Measurements from ENCODE around the gene ARAP1.

ARAP1 gene

DNA sequence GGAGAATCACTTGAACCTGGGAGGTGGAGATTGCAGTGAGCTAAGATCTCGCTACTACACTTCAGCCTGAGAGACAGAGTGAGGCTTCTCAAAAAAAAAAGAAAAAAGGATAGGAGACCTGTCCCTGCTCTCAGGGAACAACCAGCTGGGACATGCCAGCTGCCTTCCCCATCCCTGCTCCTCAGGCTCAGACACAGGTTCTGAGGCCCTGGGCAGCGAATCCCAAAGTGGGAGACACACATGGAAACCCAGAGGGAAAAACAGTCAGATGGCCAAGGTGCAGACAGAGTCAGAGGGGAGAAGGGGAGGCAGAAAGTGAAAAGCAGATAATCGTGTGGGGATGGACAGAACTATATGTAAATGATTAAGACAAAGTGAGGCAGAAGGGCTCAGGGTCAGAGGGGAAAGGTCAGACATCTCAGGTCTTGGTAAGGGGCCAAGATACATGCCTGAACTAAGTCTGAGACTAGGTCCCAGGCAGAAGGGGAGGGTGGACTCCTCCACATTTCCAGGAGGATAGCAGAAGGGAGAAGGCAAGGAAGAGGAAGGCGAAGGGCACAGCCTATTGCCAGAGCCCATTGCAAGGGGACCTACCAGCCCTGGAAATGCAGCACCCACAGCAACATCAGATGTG lies 27.4 kb upstream of the ARAP1 start:
- DNase-seq: no peak

DNA sequence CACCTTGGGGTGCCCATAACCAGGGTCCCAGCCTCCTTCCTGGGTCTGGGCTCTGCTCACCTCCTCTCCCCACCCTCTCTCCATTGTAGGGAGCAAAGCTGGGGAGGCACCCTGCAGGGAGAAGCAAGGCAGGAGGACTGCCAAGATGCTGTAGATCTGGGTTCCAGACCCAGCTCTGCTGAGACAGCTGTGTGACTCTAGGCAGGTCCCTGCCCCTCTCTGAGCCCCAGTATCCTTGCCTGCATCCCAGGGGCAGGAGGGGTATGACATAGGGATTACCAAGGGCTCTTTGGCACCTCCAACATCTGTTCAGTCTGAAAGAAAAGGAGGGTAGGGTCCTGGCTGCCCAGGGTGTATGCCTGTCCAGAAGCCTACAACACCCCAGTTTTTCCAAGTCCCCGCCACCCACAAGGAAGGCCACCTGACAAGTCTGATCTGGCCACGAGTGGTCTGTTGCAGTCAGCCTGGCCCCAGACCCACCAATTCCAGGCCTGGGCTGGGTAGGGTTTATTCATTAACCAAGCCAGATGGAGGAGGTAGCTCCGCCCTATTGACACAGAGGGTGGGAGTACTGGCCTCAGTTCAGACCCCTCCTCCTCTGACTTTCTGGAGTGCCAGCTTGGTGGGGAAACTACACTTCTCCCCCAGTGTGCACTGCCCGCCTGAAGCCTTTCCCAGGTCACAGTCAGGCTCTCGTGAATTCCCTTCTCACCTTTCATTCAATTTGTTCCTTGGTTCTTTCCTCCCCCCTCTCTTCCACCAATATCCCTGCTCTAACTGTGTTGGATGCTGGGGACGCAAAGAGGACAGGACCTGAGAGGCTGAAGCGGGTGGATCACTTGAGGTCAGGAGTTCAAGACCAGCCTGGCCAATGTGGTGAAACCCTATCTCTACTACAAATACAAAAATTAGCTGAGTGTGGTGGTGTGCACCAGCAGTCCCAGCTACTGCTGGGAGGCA lies 26.6 kb upstream of the ARAP1 start:
- no peak for DNase-seq

DNA sequence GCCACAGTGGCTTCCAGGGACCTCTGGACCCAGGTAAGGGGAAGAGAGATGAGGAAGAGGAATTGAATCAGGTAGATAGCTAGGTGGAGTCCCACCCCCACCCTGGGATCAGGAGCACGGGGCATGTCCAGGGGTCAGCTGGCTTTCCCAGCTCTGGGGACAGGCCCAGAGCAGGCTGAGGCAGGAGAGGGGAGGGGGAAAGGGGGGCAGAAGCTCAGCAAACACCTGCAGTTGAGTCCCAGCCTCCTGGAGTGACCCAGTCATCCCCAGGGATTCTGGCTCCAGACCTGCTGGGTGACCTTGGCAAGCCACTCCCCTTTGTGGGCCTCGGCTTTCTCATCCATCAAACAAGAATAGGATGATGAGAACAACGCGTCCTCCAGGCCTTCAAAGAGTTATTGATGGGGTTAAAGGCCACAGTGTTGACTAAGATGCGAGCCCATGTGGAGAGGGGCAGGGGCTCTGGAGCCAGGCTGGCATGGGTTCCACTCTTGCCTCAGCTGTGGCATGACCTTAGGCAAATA lies 25.6 kb upstream of the ARAP1 start:
- DNase-seq: no peak

DNA sequence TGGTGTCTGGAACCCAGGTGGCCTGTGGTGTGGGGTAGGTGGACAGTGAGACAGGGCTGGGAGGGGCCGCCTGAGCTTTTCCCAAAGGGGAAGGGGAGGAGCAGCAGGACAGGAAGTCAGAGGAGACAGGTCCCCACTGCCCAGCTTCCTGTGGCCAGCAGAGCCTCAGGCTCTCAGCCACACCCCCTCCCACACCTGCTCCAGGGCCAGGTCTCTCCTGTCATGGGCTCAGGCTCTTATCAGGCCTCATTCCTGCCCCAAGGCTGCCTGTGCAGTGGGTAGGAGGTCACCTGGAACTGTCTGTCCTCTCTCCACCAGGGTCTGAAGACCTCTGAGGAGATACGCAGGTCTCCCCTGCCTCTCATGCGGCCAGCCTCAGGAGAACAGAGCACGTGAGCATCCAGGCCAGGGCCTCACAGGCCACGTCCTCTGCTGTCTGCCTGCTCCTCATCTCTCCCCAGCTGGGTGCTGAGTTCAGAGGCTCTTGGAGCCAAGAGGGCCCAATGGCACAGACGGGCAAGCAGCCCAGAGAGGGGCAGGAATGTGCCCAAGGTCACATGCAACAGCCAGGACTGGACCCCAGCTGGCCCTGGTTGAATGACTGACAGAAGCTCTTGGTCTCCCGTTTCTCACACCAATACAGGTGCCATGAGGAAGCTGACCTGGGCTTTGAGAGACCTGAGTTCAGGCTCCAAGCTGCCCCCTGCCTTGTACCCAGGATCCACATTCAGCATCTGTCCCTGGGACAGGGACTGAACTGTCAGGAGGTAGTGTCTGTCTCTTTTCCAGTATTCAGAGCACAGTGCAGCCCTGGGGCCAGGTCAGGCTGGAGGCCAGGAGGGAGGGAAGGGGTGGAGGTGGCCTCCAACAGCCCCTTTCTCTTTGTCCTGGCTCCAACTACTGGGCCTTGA lies 24.9 kb upstream of the ARAP1 start:
- no peak for DNase-seq

DNA sequence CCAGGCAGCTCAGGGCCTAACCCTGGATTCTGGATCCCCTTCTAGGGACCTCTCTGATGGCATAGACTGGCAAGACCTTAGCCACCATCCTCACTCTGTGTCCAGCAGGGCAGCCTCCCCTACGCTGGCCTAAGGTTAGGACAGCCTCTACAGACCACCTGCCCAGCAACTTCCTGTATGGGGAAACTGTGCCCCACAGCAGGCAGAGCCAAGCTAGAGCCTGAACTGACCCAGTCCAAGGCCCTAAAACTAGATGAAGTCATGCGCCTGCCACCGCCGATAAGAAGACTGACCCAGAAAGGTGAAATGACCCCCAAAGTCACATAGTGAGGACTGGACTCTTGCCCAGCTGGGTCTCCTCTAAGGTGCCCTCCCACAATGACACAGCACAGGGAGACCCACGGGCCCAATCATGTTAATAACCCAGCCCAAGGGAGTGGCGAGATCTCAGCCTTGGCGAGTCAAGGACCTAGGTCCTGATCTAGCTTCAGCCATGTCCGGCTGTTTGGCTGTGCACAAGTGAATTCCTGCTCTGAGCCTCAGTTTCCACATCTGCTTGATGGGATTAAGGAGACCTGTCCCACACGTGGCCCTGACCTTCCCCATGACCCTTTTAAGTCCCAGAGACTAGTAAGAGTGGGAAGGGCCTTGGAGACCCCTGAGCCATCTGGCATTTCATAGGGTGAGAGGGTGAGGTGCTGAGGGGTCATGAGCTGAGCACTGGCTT lies 24.1 kb upstream of the ARAP1 start:
- no peak for DNase-seq

DNA sequence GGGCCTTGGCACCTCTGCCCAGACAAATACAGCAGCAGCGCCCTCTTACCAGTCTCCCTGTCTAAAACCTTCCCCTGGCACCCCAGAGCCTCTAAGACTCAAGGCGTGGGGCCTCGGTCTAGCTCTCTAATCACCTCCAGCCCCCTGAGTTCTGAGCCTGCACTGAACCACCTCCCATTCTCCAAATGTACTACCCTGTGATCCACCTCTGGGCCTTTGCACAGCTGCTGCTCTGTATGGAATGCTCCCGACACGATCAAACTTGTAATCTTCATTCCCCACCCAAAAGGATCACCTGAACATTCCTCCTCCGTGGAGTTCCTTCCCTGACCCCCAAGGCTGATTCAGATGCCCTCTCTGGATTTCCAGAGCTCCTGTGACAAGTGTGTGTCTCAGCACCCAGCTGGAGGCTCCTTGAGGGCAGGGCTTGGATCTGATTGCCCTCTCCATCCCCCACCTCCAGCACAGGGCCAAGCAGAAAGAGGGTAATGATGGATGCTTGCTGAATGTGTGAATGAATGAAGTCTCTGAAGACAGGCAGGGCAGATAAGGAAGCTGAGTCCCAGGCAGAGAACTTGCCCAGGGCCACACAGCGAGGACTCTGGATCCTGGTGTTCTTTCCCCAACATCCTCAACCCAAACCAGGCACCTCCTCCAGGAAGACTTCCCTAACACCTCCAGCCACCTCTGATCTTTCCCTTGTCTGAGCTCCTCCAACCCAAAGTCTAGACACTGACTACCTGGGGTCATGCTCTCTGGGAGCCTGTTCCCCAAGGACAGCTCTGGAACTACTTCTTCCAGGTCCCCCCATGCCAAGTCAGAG lies 23.3 kb upstream of the ARAP1 start:
- DNase-seq: no peak

DNA sequence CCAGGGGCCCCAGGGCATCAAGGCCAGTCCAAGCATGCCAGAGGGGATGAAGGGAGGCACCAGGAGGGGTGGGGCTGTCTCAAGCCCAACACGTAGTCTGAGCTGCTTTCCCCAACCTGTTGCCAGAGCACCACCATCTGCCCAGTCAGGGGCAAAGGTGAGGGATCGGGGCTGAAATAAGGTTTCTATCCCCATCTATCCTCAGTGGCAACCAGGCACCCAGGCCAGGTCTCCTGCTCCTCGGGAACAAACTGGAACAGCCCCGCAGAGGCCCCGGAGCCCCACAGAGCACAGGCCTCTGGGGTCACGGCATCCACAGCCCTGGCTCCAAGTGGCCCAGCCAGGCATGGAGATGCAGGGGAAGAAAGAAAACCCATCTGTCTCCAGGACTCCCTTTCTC lies 22.3 kb upstream of the ARAP1 start:
- DNase-seq: no peak

DNA sequence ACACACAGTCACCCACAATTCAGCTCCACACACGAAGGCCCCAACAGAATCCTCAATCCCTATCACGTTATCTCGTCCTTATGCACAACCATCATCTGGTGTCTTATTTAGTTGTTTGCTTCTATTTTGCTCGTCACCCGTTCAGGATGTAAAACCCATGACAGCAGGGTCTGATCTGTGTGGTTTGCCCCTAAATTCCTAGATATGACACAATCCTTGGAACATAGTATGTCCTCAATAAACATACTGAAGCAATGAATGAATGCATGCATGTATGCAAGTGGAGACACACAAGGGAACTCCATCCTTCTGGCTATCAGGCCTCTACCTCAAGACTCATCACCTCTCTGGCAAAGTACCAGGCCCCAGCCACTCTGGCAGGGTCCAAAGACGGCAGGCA lies 21.5 kb upstream of the ARAP1 start:
- no peak for DNase-seq

DNA sequence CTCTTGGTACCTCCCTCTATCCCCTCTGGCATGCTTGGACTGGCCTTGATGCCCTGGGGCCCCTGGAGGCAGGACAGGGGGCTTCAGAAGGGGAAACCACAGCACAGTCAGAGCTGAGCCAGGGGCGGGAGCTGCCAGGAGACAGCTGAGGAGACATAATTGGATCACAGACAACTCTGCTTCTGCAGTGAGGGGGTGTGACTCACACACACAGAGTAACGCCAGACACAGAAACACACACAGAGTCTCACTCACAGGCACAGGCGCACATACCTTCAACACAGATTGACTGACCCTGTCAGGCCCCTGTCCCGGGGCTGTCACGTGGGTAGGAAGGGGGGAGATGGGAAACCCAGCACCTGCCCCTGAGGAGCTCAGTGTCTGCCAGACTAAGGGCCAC lies 21.1 kb upstream of the ARAP1 start:
- no peak for DNase-seq

DNA sequence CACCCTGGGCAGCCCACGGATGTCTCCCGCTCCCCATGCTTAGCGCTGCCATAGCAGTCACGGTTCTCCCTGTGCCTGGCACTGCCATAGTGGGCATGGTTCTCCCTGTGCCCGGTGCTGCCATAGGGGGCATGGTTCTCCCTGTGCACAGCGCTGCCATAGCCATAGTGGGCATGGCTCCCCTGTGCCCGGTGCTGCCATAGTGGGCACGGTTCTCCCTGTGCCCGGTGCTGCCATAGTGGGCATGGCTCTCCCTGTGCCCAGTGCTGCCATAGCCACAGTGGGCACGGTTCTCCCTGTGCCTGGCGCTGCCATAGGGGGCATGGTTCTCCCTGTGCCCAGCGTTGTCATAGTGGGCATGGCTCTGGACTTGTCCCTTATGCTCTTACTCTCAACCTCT lies 19.9 kb upstream of the ARAP1 start:
- no peak for DNase-seq

DNA sequence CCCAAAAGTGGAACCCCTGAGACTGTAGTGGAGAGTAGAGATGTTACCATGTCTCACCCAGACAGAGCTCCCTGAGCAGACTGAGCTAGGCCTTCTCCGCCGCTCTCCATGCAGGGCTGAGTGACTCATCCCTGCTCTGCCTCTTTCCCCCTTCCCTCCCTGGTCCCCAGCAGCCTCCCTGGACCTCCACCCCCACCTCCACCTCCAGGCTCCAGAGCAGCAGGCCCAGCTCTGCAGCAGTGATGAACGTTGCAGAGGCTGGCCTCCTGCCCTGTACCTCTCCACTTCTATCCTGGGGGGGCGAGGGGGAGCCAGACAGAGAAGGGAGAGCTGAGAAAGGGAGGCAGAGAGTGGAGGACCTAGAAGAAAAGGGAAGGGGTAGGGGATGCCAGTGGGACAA lies 19.3 kb upstream of the ARAP1 start:
- no peak for DNase-seq

DNA sequence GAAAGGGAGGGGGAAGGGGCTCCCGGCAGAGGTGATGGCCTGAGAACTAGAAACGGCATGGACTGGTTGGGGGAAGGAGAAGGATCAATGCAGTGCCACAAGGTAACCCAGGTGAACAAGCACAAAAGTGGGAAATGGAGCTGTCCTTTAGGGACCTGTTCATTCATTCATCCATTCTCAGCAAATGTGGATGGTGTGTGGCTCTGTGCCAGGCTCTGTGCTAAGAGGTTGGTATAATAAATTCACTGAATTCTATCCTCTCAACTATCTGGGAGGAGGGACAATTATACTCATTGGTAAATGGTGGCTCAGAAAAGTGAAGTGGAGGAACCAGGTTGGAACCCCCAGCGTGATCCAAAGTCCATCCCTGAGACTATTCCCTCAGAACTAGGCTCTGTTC lies 18.6 kb upstream of the ARAP1 start:
- no peak for DNase-seq

DNA sequence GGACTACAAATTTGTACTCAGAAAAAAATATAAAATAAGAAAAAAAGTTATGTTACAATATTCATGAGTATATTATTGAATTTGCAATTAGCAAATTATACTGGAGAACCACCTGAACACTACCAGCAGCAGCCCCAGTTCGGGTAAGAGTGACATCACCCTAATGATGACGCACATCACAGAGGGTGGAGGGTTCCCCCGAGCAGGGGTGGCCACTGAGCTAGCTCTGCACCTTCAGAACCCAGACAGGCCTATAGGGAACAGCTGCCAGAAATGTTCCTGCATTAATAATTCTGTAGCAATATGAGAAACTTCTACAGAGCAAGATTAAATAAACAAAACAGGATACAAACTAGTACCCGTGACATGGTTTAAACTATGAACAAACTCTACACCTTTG lies 17.5 kb upstream of the ARAP1 start:
- no peak for DNase-seq

DNA sequence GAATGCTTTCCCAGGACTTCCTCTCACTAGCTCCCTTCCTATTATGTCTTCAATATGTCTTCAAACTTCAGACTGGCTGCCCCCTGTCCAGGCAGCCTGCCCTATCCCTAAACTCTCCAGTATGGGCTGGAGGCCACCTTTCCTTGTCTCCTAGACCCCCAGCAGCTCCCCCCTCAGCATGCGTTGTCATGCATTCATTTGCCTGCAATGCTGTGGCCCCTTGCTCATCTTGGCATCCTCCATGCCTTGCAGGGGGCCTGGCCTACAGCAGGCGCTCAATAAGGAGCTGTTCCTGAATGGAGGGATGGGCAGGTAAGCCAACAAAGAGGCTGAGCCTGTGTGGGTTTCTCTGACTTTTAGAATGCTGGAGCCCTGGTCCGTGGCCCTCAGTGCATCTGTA lies 16.4 kb upstream of the ARAP1 start:
- no peak for DNase-seq

DNA sequence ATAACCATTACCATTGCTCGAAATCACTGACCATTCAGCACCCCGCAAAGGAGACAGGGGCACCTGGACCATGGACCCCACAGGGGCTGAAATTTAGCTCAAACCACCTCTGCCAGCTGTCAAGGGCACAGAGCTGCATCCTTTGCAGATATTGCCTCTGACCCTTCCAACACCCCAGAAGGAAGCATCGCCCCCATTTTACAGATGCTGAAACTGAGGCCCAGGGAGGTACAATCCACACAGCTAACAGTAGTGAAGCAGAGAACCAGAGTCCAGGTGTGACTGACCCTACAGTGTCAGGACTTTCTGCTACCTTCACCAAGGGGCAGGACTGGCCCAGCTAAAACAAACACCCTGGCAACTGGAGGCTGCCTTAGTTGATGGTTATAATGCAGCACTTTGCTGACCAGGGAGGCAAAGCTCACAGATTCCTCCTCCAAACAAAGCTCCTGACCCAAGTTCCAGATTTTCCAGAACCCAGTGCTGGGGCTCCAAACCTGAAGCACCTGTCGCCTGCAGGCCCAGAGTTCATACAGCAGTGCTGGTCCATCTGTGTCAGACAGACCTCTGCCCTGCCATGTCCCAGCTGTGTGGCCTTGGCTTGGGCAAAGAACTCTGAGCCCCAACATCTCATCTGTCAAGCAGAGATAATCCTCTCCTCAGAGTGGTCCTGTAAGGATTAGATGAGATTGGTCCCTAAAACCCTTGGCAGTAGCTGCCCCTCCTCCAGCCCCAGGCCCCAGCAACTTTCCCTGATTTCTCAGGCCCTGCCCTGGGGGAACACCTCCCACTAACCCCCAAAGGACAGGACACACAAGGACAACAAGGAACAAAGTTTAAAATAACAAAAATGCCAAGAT lies 15.2 kb upstream of the ARAP1 start:
- no peak for DNase-seq

DNA sequence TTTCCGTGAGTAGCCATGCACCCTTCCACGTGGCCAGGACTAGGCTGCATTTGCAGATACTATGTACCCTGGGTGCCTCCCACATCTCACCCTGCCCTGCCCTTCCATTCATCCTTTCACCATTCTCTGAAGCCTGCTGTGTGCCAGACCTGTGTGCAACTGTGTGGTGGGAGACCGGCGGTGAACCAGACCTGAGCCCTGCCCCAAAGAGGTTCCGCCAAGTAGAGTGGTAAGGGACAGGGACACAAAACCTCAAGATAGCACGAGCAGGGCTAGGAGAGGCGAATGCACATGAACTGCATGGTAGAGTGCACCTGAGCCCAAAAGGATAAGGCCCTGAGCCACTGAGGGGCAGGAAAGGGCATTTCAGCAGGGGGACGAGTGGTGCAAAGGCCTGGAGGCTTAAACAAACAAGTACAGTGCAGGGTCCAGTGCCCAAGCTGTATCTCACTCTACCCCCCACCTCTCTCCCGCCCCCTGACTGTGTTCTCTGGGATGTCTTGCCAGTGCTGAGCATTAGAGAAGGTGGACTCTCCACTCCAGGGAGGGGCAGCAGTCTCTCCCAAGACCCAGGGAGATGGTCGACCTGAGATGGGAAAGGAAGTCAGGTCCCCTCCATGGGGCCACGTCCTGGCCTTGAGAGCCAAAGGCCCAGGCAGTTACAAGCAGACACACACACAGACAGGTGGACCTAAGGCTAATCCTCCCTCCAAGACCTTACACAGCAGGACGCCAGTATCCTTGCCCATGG lies 14.1 kb upstream of the ARAP1 start:
- DNase-seq: no peak

DNA sequence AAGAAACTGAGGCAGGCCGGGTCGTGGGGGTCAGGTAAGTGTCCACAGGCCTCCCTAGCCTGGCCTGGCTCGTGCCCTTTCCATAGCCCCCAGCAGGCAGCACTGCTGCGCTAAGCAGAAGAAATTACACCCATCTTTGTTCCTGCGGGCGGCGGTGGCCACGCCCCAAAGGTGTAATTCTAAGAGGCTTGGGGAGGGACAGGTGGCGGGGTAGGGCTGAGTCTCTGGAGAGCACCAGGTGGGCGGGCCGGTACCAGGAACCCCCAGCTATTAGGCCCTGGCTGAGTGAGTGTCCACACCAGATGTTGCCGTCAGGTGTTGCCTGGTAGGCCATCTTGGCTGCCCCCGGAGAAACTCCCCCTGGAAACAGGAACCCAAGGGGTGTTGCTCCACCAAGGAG lies 12.3 kb upstream of the ARAP1 start:
- DNase-seq: no peak

DNA sequence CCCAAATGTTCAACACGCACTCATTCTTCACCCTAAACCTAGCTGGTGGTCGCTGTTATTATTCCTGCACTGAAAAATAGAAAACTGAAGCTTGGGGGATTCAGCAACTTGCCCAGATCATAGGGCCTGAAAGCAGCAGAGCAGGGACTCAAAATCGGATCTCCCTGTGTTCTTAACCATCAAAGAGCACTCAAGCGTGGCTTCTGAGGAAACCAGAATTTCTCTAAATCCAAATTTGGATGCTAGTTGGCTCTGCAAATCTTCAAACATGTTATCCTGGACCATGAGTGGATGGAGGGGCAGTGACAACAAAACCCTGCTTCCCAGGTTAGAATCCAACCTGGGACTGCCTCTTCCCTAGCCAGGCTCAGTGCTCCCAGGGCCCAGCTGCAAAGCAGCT lies 11.6 kb upstream of the ARAP1 start:
- no peak for DNase-seq

DNA sequence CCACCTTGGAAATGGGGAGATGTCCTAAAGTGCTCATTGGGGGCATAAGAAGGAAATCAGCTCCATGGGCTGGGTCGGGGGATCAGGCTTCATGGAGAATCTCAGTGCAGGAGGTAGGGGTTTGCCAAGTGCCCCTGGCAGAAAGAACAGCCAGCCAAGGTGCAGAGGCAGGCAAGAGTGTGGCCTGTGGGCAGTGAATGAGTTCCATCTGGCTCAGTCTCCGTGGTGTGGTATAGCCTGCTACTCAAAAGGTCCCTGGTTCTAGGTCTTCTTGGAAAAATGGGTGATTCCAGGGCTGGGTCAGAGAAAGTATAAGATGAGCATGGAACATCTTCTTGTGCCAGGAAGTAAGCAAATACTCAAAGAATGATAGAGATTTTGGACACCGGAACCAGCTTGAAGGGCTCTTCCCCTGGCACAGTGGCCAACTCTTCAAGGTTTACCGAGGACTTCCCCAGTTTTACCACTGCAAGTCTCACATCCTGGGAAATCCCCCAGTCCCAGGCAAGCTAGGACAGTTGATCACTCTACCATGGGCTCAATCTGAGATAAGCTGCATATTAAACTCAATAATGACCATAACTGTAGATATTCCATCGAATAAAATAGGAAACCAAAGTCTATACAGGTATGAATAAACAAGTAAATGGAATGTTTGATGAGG lies 10.6 kb upstream of the ARAP1 start:
- no peak for DNase-seq
